T-cell (primary cell): ENCODE results near the gene MEGF8. TPM values are rescaled to one million over a fixed set of nuclear protein-coding genes. Genes with fewer than 3 reads are reported as not detected.
A peak's percentile ranks its signal among the peaks of the same experiment; 100 is the strongest.

Experiments used
- ATAC-seq, 4 experiments: fragments of 200-7000 bp in 3 of 4; fragments of 150-1000 bp in 1 of 4; cut with Tn5 transposase; replicated peaks in 1 of 4; 1 replicate in 3 of 4; 2 replicates in 1 of 4; pipeline ENCODE4 v1.10.0; 2021; ENCODE audit warnings: moderate library complexity in 3 of 4, mild to moderate bottlenecking in 2 of 4, moderate number of reproducible peaks in 1 of 4
- CTCF ChIA-PET, 2 donors: fragments of 300-600 bp; sonication (Branson Sonifier 250); formaldehyde crosslinking; loops; one replicate each; lab custom pipeline; 2022; ENCODE audit warnings: antibody characterized with exemption in 2 of 2; lab: Charles Lee
- POLR2A ChIA-PET, 2 donors: fragments of 300-600 bp; sonication (Branson Sonifier 250); formaldehyde crosslinking; loops; one replicate each; lab custom pipeline; 2022; ENCODE audit warnings: antibody characterized with exemption in 2 of 2; lab: Charles Lee
- DNase-seq, 35 experiments: peaks; one replicate each; pipeline versions ENCODE4 v3.0.0 to v3.0.0-alpha.2; 2013 to 2023
- H3K27ac ChIP-seq: one replicate; pipeline ENCODE4 v1.5.1; 2013; ENCODE audit warnings: low read length
- H3K27me3 ChIP-seq, 2 experiments: replicated peaks in 1 of 2; 1 replicate in 1 of 2; 2 replicates in 1 of 2; pipeline versions ENCODE4 v1.6.1 to v1.7.0; 2013; ENCODE audit warnings: low read length in 1 of 2, mixed read lengths in 1 of 2; ENCODE audit not compliant: control insufficient read depth in 2 of 2, insufficient read depth in 2 of 2; ENCODE audit errors: extremely low read depth in 1 of 2
- H3K36me3 ChIP-seq, 2 donors: 1 replicate in 1 of 2; 2 replicates in 1 of 2; pipeline versions ENCODE4 v1.6.1 to v1.7.0; 2013; ENCODE audit warnings: low read length in 1 of 2; ENCODE audit not compliant: control insufficient read depth in 2 of 2, insufficient read depth in 1 of 2; ENCODE audit errors: extremely low read depth in 1 of 2
- H3K4me1 ChIP-seq, 2 experiments: 1 replicate in 1 of 2; 2 replicates in 1 of 2; pipeline versions ENCODE4 v1.6.1 to v1.7.0; 2013; ENCODE audit warnings: low read length in 2 of 2, mixed read lengths in 1 of 2; ENCODE audit not compliant: insufficient read depth in 2 of 2, control insufficient read depth in 1 of 2; ENCODE audit errors: extremely low read depth in 1 of 2
- H3K4me3 ChIP-seq, 2 donors: 1 replicate in 1 of 2; 2 replicates in 1 of 2; pipeline versions ENCODE4 v1.5.1 to v1.7.0; 2013; ENCODE audit warnings: mild to moderate bottlenecking in 2 of 2, low read length in 1 of 2, moderate library complexity in 1 of 2; ENCODE audit not compliant: control insufficient read depth in 1 of 2; ENCODE audit errors: extremely low read depth in 1 of 2
- H3K9me3 ChIP-seq: 2 replicates; pipeline ENCODE4 v1.7.0; 2013
- H3K27ac Mint-ChIP-seq, 2 donors: one replicate each; pipeline ENCODE4 v1.8.0; 2020 to 2021; ENCODE audit warnings: mild to moderate bottlenecking in 2 of 2, mixed read lengths in 2 of 2
- H3K27me3 Mint-ChIP-seq, 2 donors: one replicate each; pipeline ENCODE4 v1.8.0; 2021 to 2022; ENCODE audit warnings: mixed read lengths in 2 of 2
- H3K36me3 Mint-ChIP-seq: one replicate; pipeline ENCODE4 v1.8.0; 2021; ENCODE audit warnings: mixed read lengths
- H3K4me1 Mint-ChIP-seq, 3 donors: one replicate each; pipeline ENCODE4 v1.8.0; 2020 to 2022; ENCODE audit warnings: mixed read lengths in 3 of 3, mild to moderate bottlenecking in 1 of 3
- H3K4me3 Mint-ChIP-seq, 3 donors: one replicate each; pipeline ENCODE4 v1.8.0; 2020 to 2022; ENCODE audit warnings: mild to moderate bottlenecking in 3 of 3, mixed read lengths in 3 of 3, moderate library complexity in 3 of 3
- H3K9me3 Mint-ChIP-seq, 3 donors: one replicate each; pipeline ENCODE4 v1.8.0; 2020 to 2022; ENCODE audit warnings: mixed read lengths in 3 of 3
- WGBS: methylation state at CpG from one replicate; pipeline ENCODE4 v1.1.5; 2013; ENCODE audit warnings: missing lambda C conversion rate; ENCODE audit not compliant: insufficient coverage; 5-methylcytosine and 5-hydroxymethylcytosine counted together
- total RNA-seq, 35 experiments: library from RNA in 6 of 35; stranded (reverse) in 6 of 35; fragments of 120-200 nt in 1 of 35; gene quantifications; one replicate each; pipeline versions ENCODE4 v1.2.1 to v1.2.4 and lab custom pipeline; 2013 to 2026

Gene MEGF8
- total RNA-seq, 5 donors from 2014 or later (not counting 1 experiment from before 2014, with no cell fraction given), result 5.2 to 11.4 (median 9.6) TPM

DNA sequence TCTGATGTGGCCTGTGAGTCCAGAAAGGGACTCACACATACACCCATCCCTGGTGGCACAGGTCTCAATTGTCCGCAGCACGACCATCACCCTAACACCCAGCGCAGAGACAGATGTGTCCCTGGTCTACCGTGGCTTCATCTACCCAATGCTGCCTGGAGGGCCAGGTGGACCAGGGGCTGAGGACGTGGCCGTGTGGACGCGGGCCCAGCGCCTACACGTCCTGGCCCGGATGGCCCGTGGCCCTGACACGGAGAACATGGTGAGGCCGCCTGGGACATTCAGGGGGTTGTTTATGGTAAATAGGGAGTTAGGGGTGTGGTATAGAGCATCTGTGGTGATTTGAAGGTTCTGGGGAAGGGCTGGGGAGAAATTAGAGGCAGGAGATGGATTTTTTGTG is 22.8 kb downstream of the MEGF8 start:
- Mint-ChIP-seq H3K4me1 (no peaks in the 10 kb centered on the region), H3K9me3 (no peaks in the 10 kb centered on the region), H3K27me3 (no peaks in the 10 kb centered on the region), H3K36me3 (peaks cover 20% of the 10 kb centered on the region), H3K4me3 (no peak overlapping the region), H3K27ac (no peak overlapping the region)
- ChIA-PET POLR2A (no interaction called here), CTCF (no interaction called here)
- Histone ChIP-seq H3K36me3 (peaks cover 0 to 4% of the 10 kb centered on the region in 2 donors), H3K4me1 (no peaks in the 10 kb centered on the region), H3K27me3 (no peaks in the 10 kb centered on the region), H3K9me3 (no peaks in the 10 kb centered on the region), H3K4me3 (no peak overlapping the region), H3K27ac (no peak overlapping the region)
- 92% methylated on average over 14 of the region's 14 CpGs for WGBS
- no peak for ATAC-seq
- no peak for DNase-seq

DNA sequence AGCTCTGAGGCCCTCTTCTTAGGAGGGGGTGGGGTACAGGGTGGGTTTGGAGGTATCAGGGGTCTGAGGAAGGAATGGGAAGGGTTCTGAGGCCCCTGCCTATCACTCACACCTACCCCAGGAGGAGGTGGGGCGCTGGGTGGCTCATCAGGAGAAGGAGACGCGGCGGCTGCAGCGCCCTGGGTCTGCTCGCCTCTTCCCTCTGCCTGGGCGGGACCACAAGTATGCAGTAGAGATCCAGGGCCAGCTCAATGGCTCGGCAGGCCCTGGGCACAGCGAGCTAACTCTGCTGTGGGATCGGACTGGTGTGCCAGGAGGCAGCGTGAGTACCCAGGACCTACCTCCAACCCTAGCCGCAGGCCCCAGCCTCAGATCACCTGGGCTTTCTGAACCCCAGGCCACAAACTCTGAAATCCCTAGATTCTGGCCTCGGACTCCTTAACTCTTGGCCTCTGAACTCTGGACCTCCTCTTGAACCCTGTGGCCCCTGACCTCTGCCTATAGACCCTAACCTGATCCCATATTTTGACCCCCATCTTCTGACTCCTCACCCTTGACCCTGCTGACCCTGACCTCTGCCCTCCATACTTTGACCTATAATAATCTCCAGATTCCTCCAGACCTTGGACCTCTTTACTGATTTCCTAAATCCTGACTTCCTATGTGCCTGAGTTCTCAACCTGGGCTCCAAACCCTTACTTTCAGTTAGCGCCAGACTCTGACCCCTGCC is 24.1 kb downstream of the MEGF8 start:
- Mint-ChIP-seq H3K9me3 (no peaks in the 10 kb centered on the region), H3K27me3 (no peaks in the 10 kb centered on the region), H3K27ac (no peak overlapping the region), H3K36me3 (peaks cover 27% of the 10 kb centered on the region), H3K4me1 (no peaks in the 10 kb centered on the region), H3K4me3 (no peak overlapping the region)
- peaks cover 0 to 4% of the 10 kb centered on the region in 2 donors for H3K36me3 ChIP-seq
- over 99% methylated on average over 13 of the region's 14 CpGs for WGBS
- ATAC-seq (no peak), DNase-seq (no peak)
- no peaks in the 10 kb centered on the region for H3K9me3 ChIP-seq
- H3K27me3 ChIP-seq, result no peaks in the 10 kb centered on the region
- ChIA-PET CTCF (interaction anchor here in 1 of 2 donors (0.7 kb wide), 1 partner anchor 941 kb away, joined by 3 read pairs; no protein-coding TSS in a partner anchor), POLR2A (interaction anchor here in 1 of 2 donors (0.6 kb wide), 1 partner anchor 773 kb away, joined by 5 read pairs; no protein-coding TSS in a partner anchor)
- H3K4me1 ChIP-seq, result no peaks in the 10 kb centered on the region
- no peak overlapping the region for H3K4me3 ChIP-seq
- no peak overlapping the region for H3K27ac ChIP-seq

DNA sequence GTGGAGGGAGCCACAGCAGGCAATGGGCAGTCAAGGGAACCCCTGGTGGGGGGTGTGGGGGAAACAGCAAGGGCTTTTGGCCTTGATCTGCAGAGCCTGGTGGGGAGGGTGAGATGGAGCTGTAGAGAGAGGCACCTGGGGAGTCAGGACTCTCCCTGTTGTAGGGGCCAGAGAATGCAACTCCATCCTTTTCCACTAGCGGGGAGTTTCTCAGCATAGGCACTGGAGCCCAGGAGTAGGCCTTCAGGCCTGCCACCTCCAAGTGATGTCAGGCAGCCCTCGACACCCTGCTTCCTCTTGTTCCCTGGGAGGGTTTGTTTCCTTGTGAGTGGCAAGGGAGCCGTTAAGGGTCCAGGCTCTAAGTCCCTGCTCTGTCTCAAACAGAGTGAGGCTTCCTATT is 25.0 kb downstream of the MEGF8 start:
- Histone ChIP-seq H3K36me3 (peaks cover 0 to 4% of the 10 kb centered on the region in 2 donors), H3K27me3 (no peaks in the 10 kb centered on the region), H3K4me3 (no peak overlapping the region), H3K9me3 (no peaks in the 10 kb centered on the region), H3K4me1 (no peaks in the 10 kb centered on the region), H3K27ac (no peak overlapping the region)
- WGBS, result no CpG with 5 or more reads among the region's 3 CpGs
- ATAC-seq (no peak), DNase-seq (no peak)
- H3K36me3 Mint-ChIP-seq, result peaks cover 23% of the 10 kb centered on the region
- ChIA-PET CTCF (no interaction called here), POLR2A (no interaction called here)
- no peak overlapping the region for H3K4me3 Mint-ChIP-seq
- H3K27ac Mint-ChIP-seq, result no peak overlapping the region
- H3K9me3 Mint-ChIP-seq, result no peaks in the 10 kb centered on the region
- H3K27me3 Mint-ChIP-seq, result no peaks in the 10 kb centered on the region
- no peaks in the 10 kb centered on the region for H3K4me1 Mint-ChIP-seq

DNA sequence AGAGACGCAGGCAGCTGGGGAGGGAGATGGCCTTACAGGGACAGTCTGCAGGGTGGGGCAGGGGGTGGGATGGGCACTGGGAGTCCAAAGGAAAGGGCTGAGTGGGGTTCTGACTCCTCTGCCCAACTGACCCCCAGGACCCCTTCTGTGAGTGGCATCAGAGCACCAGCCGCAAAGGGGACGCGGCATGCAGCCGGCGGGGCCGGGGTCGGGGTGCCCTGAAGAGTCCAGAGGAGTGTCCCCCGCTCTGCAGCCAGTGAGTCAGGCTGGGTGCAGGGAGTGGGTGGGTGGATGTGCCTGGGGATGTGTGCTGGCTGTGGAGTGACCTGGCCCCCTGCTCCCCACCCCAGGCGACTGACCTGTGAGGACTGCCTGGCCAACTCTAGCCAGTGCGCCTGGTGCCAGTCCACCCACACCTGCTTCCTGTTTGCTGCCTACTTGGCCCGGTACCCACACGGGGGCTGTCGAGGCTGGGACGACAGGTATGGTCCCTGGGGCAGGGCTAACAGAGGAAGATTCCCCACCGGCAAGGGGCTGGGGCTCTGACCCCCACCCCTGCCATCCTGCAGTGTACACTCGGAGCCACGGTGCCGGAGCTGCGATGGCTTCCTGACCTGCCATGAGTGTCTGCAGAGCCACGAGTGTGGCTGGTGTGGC is 25.8 kb downstream of the MEGF8 start:
- H3K4me3 Mint-ChIP-seq, result no peak overlapping the region
- Histone ChIP-seq H3K4me3 (no peak overlapping the region), H3K9me3 (no peaks in the 10 kb centered on the region), H3K27ac (no peak overlapping the region), H3K4me1 (no peaks in the 10 kb centered on the region), H3K27me3 (no peaks in the 10 kb centered on the region), H3K36me3 (peaks cover 0 to 4% of the 10 kb centered on the region in 2 donors)
- ATAC-seq (no peak), DNase-seq (no peak)
- H3K36me3 Mint-ChIP-seq, result peaks cover 22% of the 10 kb centered on the region
- H3K9me3 Mint-ChIP-seq, result no peaks in the 10 kb centered on the region
- POLR2A ChIA-PET, result no interaction called here
- CTCF ChIA-PET, result no interaction called here
- WGBS, result 90% methylated on average over 17 of the region's 21 CpGs
- no peak overlapping the region for H3K27ac Mint-ChIP-seq
- H3K4me1 Mint-ChIP-seq, result no peaks in the 10 kb centered on the region
- H3K27me3 Mint-ChIP-seq, result no peaks in the 10 kb centered on the region

DNA sequence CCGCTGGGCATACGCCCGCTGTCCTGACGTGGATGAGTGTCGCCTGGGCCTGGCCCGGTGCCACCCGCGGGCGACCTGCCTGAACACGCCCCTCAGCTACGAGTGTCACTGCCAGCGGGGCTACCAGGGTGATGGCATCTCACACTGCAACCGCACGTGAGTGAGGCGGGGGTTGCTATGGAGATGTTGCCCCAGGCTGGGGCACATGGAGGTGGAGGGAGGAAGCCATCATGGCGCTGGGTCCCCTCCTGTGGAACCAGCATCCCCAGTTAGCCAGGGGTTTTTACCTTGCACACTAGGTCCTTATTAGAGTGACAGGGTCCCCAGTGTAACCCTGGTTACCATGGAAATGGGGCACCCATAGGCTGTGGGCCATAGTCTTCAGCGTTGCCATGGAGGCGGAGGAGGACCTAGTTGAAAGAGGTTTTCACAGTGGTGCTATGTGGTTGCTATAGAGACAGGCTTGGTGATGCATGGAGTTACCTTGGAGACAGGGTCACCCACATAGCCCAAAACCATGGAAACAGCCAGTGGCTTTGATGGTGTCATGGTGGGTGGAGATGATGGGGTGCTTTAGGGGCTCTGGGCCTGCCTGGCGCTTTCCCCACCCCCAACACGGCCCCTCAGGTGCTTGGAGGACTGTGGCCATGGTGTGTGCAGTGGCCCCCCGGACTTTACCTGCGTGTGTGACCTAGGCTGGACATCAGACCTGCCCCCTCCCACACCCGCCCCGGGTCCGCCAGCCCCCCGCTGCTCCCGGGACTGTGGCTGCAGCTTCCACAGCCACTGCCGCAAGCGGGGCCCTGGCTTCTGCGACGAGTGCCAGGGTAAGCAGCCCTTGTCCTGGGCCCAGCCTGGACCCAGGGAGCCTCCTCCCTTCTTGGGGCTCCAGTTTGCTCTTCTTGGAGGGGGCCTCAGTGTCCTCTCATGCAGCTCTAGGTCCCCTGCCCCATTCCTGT is 27.1 kb downstream of the MEGF8 start:
- 85% methylated on average over 17 of the region's 31 CpGs for WGBS
- Histone ChIP-seq H3K4me3 (no peak overlapping the region), H3K36me3 (peaks cover 4 to 5% of the 10 kb centered on the region in 2 donors), H3K27ac (no peak overlapping the region), H3K27me3 (no peaks in the 10 kb centered on the region), H3K9me3 (no peaks in the 10 kb centered on the region), H3K4me1 (no peaks in the 10 kb centered on the region)
- Mint-ChIP-seq H3K4me3 (no peak overlapping the region), H3K27ac (no peak overlapping the region), H3K36me3 (peaks cover 21% of the 10 kb centered on the region), H3K9me3 (no peaks in the 10 kb centered on the region), H3K4me1 (no peaks in the 10 kb centered on the region), H3K27me3 (no peaks in the 10 kb centered on the region)
- DNase-seq (peak in 5 of 35 experiments; percentile 2 to 16 (median 4)), ATAC-seq (no peak)
- CTCF ChIA-PET, result interaction anchor here in 1 of 2 donors (0.5 kb wide), 1 partner anchor 48 kb away, joined by 3 read pairs; no protein-coding TSS in a partner anchor
- POLR2A ChIA-PET, result no interaction called here
